ENCODE data around the gene PGBD5. TPM values are rescaled to one million over a fixed set of nuclear protein-coding genes. Genes with fewer than 3 reads are reported as not detected.

Gene PGBD5
- total RNA-seq, 1 experiment from 2014 or later, result 21.6 TPM

DNA sequence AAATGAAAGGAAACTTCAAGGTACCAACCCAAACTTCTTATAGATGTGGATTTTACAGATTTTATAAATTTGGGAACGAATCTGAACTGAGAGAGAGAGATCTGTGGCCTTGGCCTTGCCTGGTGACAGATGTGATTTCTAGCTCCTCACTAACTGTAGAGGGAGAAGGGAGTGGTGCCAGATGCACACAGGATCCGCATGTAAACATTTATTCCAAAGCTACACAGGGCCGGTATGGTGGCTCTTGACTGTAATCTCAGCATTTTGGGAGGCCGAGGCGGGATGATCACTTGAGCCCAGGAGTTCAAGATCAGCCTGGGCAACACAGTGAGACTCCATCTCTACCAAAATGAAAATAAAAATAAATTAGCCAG lies 77.1 kb downstream of the PGBD5 start:
- no peaks in the 10 kb centered on the region for H3K9me3 ChIP-seq (replicated peaks)
- H3K4me3 ChIP-seq, result no peak overlapping the region
- H3K36me3 ChIP-seq, result peaks cover 27% of the 10 kb centered on the region
- no peak overlapping the region for H3K27ac ChIP-seq
- no peaks in the 10 kb centered on the region for H3K27me3 ChIP-seq
- H3K4me1 ChIP-seq, result no peaks in the 10 kb centered on the region
- no peak for DNase-seq

GRCh38 chr1:230348386-230349019 lies 77.6 kb downstream of the PGBD5 start:
- Histone ChIP-seq H3K36me3 (peaks cover 24% of the 10 kb centered on the region), H3K27ac (no peak overlapping the region), H3K4me1 (no peaks in the 10 kb centered on the region), H3K4me3 (no peak overlapping the region), H3K27me3 (no peaks in the 10 kb centered on the region), H3K9me3 (replicated peaks) (no peaks in the 10 kb centered on the region)
- no peak for DNase-seq

- no peaks in the 10 kb centered on the region for H3K4me1 ChIP-seq
- H3K9me3 ChIP-seq (replicated peaks), result no peaks in the 10 kb centered on the region
- H3K4me3 ChIP-seq, result no peak overlapping the region
- H3K27me3 ChIP-seq, result no peaks in the 10 kb centered on the region
- peaks cover 20% of the 10 kb centered on the region for H3K36me3 ChIP-seq
- no peak overlapping the region for H3K27ac ChIP-seq
- DNase-seq, result no peak
Observed at GRCh38 chr1:230347896-230348295, 78.2 kb downstream of the PGBD5 start.

DNA sequence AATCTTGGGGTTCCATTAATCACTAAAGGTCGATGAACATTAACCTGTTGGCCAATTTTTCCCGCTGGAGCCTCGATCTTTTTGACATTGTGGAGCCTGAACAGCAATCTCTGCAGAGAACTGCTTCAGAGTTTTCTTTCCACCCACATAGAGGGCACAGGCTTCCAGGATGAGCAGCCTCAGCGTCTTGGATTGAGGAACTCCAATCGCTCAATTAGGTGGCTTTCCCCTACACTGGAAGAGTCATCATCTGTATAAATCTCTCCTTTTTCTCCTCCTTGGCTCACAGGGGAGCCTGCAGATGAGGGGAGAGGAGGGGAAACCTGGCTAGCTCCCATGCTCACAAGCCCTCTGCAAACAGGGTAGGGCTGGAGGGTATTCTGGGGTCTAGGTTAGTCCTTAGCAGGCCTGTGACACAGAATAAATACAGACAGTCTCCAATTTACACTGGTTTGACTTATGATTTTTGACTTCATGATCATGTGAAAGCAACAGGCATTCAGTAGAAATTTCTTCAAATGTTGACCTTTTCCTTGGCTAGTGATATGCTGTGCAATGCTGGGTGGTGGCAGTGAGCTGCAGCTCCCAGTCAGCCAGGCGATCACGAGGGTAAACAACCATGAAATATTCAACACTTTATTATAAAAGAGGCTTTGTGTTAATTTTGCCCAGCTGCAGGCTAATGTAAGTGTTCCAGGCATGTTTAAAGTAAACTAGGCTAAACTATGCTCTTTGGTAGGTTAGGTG lies 80.8 kb downstream of the PGBD5 start:
- DNase-seq, result no peak
- H3K9me3 ChIP-seq (replicated peaks), result no peaks in the 10 kb centered on the region
- H3K36me3 ChIP-seq, result peaks cover 16% of the 10 kb centered on the region
- H3K27ac ChIP-seq, result no peak overlapping the region
- no peaks in the 10 kb centered on the region for H3K4me1 ChIP-seq
- no peaks in the 10 kb centered on the region for H3K27me3 ChIP-seq
- H3K4me3 ChIP-seq, result no peak overlapping the region

- no peak for DNase-seq
- Histone ChIP-seq H3K27me3 (no peaks in the 10 kb centered on the region), H3K4me1 (no peaks in the 10 kb centered on the region; the same call in 1 of the 2 replicates), H3K36me3 (peaks cover 9% of the 10 kb centered on the region; the same call in 1 of the 2 replicates), H3K9me3 (replicated peaks) (no peaks in the 10 kb centered on the region), H3K27ac (no peak overlapping the region), H3K4me3 (no peak overlapping the region)
Observed at GRCh38 chr1:230342699-230343098, 83.4 kb downstream of the PGBD5 start.

DNA sequence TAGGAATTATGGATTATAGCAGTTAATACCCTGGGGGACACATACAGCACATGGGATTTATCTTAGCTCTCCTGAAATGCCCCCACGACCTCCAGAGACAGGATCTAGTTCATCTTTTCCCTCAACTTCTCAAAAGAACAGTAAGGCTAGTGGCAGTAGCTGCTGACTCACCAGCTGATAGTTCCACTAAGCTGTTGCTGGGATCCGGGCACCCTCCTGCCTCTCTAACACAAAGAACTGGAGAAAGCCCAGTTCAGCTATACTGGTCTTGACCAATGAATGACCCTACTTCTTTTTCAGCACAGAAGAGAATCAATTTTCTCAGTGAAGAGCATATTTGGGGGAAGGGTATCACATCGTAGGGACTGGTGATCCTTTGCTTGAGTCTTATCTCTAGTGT lies 84.1 kb downstream of the PGBD5 start:
- H3K27me3 ChIP-seq, result no peaks in the 10 kb centered on the region
- peaks cover 9% of the 10 kb centered on the region; the same call in 1 of the 2 replicates for H3K36me3 ChIP-seq
- peaks cover 6% of the 10 kb centered on the region for H3K4me1 ChIP-seq
- H3K27ac ChIP-seq, result no peak overlapping the region
- no peak overlapping the region for H3K4me3 ChIP-seq
- DNase-seq, result no peak
- H3K9me3 ChIP-seq (replicated peaks), result no peaks in the 10 kb centered on the region

DNA sequence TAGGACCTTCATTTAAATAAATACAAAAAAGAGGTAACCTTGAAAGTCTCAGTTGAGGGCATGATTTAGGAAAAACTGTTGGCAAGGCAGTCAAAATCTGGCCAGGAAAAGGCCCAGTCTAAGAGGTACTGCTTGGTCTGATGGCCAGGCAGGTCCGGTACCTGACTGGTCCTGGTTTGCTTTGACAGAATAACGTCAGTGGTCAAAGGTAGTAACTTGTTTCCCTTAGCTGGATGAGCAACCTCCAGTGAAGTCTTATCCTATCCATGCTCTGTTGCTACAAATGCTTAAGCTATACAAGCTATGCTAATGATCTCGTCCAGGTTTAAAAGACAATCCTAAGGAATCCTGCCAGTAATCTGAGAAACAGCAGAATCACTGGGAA lies 85.0 kb downstream of the PGBD5 start:
- Histone ChIP-seq H3K4me3 (no peak overlapping the region), H3K36me3 (peaks cover 9% of the 10 kb centered on the region; the same call in 1 of the 2 replicates)

DNA sequence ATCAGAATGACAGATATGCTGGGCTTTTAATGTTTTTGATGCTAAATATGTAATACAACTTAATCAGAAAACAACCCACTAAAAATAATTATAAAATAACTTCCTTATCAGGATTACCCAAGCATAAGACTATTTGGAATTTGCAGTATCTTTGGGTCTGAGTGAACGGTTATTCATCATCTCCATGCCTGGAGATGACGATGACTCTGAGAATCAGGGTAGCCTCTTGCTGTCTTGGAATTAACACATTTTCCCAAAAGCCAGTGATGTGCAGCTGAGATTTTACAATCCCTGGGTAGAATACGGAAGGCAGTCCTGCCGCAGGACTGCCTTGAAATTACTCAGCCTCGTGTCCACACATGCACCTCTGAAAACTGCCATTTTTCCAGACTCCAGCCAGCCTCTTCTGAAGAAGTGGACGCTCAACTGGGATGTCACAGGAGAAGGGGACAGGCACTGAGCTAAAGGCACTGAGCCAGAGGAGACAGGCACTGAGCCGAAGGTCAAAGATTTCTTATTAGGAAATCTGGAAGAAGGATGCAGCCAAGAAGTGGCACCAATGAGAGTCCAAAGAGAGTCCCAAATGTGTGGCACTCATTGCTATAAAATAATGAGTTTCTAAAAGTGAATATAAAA lies 85.5 kb downstream of the PGBD5 start:
- no peak for DNase-seq
- Histone ChIP-seq H3K4me3 (no peak overlapping the region), H3K4me1 (peaks cover 17% of the 10 kb centered on the region), H3K27me3 (no peaks in the 10 kb centered on the region), H3K27ac (no peak overlapping the region), H3K9me3 (replicated peaks) (no peaks in the 10 kb centered on the region), H3K36me3 (peaks cover 9% of the 10 kb centered on the region; the same call in 1 of the 2 replicates)

More for the DNA sequence above, 85.0 kb downstream of the PGBD5 start:
- Histone ChIP-seq H3K27ac (no peak overlapping the region), H3K27me3 (no peaks in the 10 kb centered on the region), H3K4me1 (peaks cover 14% of the 10 kb centered on the region), H3K9me3 (replicated peaks) (no peaks in the 10 kb centered on the region)
- DNase-seq, result no peak

- Histone ChIP-seq H3K27ac (no peak overlapping the region), H3K36me3 (peaks cover 2% of the 10 kb centered on the region; the same call in 1 of the 2 replicates), H3K9me3 (replicated peaks) (no peaks in the 10 kb centered on the region), H3K4me3 (no peak overlapping the region), H3K4me1 (peaks cover 17% of the 10 kb centered on the region), H3K27me3 (no peaks in the 10 kb centered on the region)
- DNase-seq, result no peak
Observed at GRCh38 chr1:230339033-230339432, 87.1 kb downstream of the PGBD5 start.

DNA sequence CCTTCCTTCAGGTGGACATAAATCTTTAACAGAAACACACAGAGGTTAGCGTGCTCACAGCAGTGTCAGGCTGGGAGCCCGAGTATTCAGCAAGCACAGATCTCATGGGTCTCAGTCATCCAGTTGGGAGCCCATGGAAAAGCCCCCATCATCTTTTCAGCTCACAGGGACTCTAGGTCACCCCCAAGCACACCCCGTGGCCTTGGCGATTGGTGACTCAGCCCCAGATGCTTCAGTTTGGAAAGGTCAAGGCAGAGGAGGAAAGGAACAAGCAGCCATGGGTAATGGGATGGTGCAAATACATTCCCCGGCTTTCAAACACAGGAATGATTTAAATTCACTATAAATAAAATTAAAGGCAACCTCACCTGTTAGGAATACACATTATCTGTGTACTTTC lies 88.9 kb downstream of the PGBD5 start:
- H3K27ac ChIP-seq, result peak overlapping the region; percentile 44
- H3K27me3 ChIP-seq, result no peaks in the 10 kb centered on the region
- DNase-seq, result no peak
- no peak overlapping the region for H3K4me3 ChIP-seq
- no peaks in the 10 kb centered on the region; the same call in 1 of the 2 replicates for H3K36me3 ChIP-seq
- peaks cover 17% of the 10 kb centered on the region for H3K4me1 ChIP-seq
- no peaks in the 10 kb centered on the region for H3K9me3 ChIP-seq (replicated peaks)

GRCh38 chr1:230335861-230336522 lies 90.1 kb downstream of the PGBD5 start:
- Histone ChIP-seq H3K9me3 (replicated peaks) (no peaks in the 10 kb centered on the region), H3K27ac (peak overlapping the region; percentile 44), H3K4me3 (no peak overlapping the region), H3K27me3 (no peaks in the 10 kb centered on the region), H3K4me1 (peaks cover 17% of the 10 kb centered on the region), H3K36me3 (no peaks in the 10 kb centered on the region; the same call in 1 of the 2 replicates)
- DNase-seq, result peak; percentile 79 to 86

GRCh38 chr1:230334447-230334837 lies 91.7 kb downstream of the PGBD5 start:
- Histone ChIP-seq H3K27ac (no peak overlapping the region), H3K36me3 (no peaks in the 10 kb centered on the region; the same call in 1 of the 2 replicates), H3K9me3 (replicated peaks) (no peaks in the 10 kb centered on the region), H3K27me3 (no peaks in the 10 kb centered on the region), H3K4me1 (peaks cover 17% of the 10 kb centered on the region), H3K4me3 (no peak overlapping the region)
- DNase-seq, result no peak

- no peaks in the 10 kb centered on the region; the same call in 1 of the 2 replicates for H3K36me3 ChIP-seq
- no peak for DNase-seq
- H3K27ac ChIP-seq, result no peak overlapping the region
- H3K4me1 ChIP-seq, result peaks cover 17% of the 10 kb centered on the region
- no peaks in the 10 kb centered on the region for H3K9me3 ChIP-seq (replicated peaks)
- H3K4me3 ChIP-seq, result no peak overlapping the region
- no peaks in the 10 kb centered on the region for H3K27me3 ChIP-seq
Observed at GRCh38 chr1:230333590-230334446, 92.3 kb downstream of the PGBD5 start.

- no peak overlapping the region for H3K27ac ChIP-seq
- H3K36me3 ChIP-seq, result no peaks in the 10 kb centered on the region; the same call in 1 of the 2 replicates
- H3K4me3 ChIP-seq, result no peak overlapping the region
- H3K4me1 ChIP-seq, result peaks cover 17% of the 10 kb centered on the region
- no peaks in the 10 kb centered on the region for H3K27me3 ChIP-seq
- no peak for DNase-seq
- H3K9me3 ChIP-seq (replicated peaks), result no peaks in the 10 kb centered on the region
Observed at GRCh38 chr1:230332575-230333066, 93.5 kb downstream of the PGBD5 start.
